Cardiac muscle cell (in vitro differentiated cells and primary cell): Measurements from ENCODE around the gene RNU1-4. TPM values are rescaled to one million over a fixed set of nuclear protein-coding genes. Genes with fewer than 3 reads are reported as not detected.
"Not testable (repeated sequence)": the region's sequence is repeated elsewhere in the genome, so short reads cannot be mapped to it uniquely, and the experiment has no call there.

Source experiments
- DNase-seq, 2 donors: peaks; one replicate each; pipeline versions ENCODE4 v3.0.0 to v3.0.0-alpha.2; 2010 to 2017; ENCODE audit warnings: low read depth in 1 of 2, low spot score in 1 of 2
- H3K27ac ChIP-seq: fragments of 200-600 bp; sonication (generic); 2 replicates; pipeline ENCODE4 v1.5.1; 2016
- H3K27me3 ChIP-seq: fragments of 200-600 bp; sonication (generic); 2 replicates; pipeline ENCODE4 v1.6.0; 2016; ENCODE audit warnings: control low read depth
- H3K36me3 ChIP-seq: fragments of 200-600 bp; sonication (generic); 2 replicates; pipeline ENCODE4 v1.5.1; 2016; ENCODE audit warnings: control low read depth
- H3K4me1 ChIP-seq: fragments of 200-600 bp; sonication (generic); 2 replicates; pipeline ENCODE4 v1.8.1; 2017; ENCODE audit warnings: low read depth, mild to moderate bottlenecking, mixed run types
- H3K4me3 ChIP-seq: fragments of 200-600 bp; sonication (generic); 2 replicates; pipeline ENCODE4 v1.5.1; 2016; ENCODE audit warnings: mild to moderate bottlenecking
- H3K9me3 ChIP-seq: fragments of 200-600 bp; sonication (generic); 2 replicates; pipeline ENCODE4 v1.5.1; 2017; ENCODE audit warnings: low read depth, mild to moderate bottlenecking, control low read depth
- CTCF ChIP-seq: IDR thresholded peaks from 2 replicates; pipeline ENCODE4 v1.5.1; 2012; ENCODE audit warnings: low read depth, mild to moderate bottlenecking, low read length
- polyA plus RNA-seq: library from polyadenylated mRNA; unstranded; fragments of >200 nt; fragmentation: Nextera tagmentation; extraction: Ambion mirVana; gene quantifications from 2 replicates; pipeline ENCODE4 v1.2.1, GENCODE V29; 2016
- total RNA-seq: library from RNA; depleted of rRNA; stranded (reverse); fragments of >200 nt; gene quantifications from 2 replicates; pipeline ENCODE4 v1.2.3, GENCODE V29; 2016

The RNU1-4 gene
- total and polyA plus RNA-seq, 2 experiments from 2014 or later: under 0.01 TPM; not detected in 1

GRCh38 chr1:16719571-16720350 lies 20.6 kb upstream of the RNU1-4 start:
- TF ChIP-seq CTCF: no peak
- Histone ChIP-seq H3K4me3 (no peak overlapping the region), H3K27me3 (no peaks in the 10 kb centered on the region), H3K4me1 (peaks cover 8% of the 10 kb centered on the region), H3K9me3 (no peaks in the 10 kb centered on the region), H3K27ac (no peak overlapping the region), H3K36me3 (no peaks in the 10 kb centered on the region)
- no peak for DNase-seq

GRCh38 chr1:16720351-16721223 lies 19.7 kb upstream of the RNU1-4 start:
- Histone ChIP-seq H3K27ac (no peak overlapping the region), H3K4me1 (peaks cover 11% of the 10 kb centered on the region), H3K9me3 (no peaks in the 10 kb centered on the region), H3K4me3 (no peak overlapping the region), H3K36me3 (no peaks in the 10 kb centered on the region), H3K27me3 (no peaks in the 10 kb centered on the region)
- TF ChIP-seq CTCF: no peak
- DNase-seq: no peak

- no peak overlapping the region for H3K27ac ChIP-seq
- H3K9me3 ChIP-seq: no peaks in the 10 kb centered on the region
- H3K4me3 ChIP-seq: no peak overlapping the region
- H3K36me3 ChIP-seq: no peaks in the 10 kb centered on the region
- H3K27me3 ChIP-seq: no peaks in the 10 kb centered on the region
- peaks cover 15% of the 10 kb centered on the region for H3K4me1 ChIP-seq
- DNase-seq: no peak
- no peak for TF ChIP-seq CTCF
Measured at GRCh38 chr1:16721871-16722641, 18.3 kb upstream of the RNU1-4 start.

- Histone ChIP-seq H3K9me3 (no peaks in the 10 kb centered on the region), H3K4me1 (peaks cover 7% of the 10 kb centered on the region), H3K36me3 (no peaks in the 10 kb centered on the region), H3K4me3 (no peak overlapping the region), H3K27me3 (no peaks in the 10 kb centered on the region), H3K27ac (peak overlapping the region; percentile 14)
- DNase-seq: no peak
- TF ChIP-seq CTCF: no peak
Measured at GRCh38 chr1:16724718-16725438, 15.4 kb upstream of the RNU1-4 start.

- not testable (repeated sequence) for H3K36me3 ChIP-seq, H3K4me3 ChIP-seq, H3K4me1 ChIP-seq, H3K9me3 ChIP-seq, H3K27me3 ChIP-seq
- DNase-seq: peak in 1 of 2 donors; percentile 69
- peak overlapping the region; percentile 14 for H3K27ac ChIP-seq
Measured at GRCh38 chr1:16725439-16726245, 14.7 kb upstream of the RNU1-4 start.
